Left forelimb (tissue), 1 donor: ENCODE measurements around the gene HNRNPA1L2.
A peak's percentile ranks its signal among the peaks of the same experiment; 100 is the strongest.
"Not testable (repeated sequence)": the region's sequence is repeated elsewhere in the genome, so short reads cannot be mapped to it uniquely, and the experiment has no call there.

Experiments used
- DNase-seq: peaks from one replicate; pipeline ENCODE4 v3.0.0-alpha.2; 2018; ENCODE audit warnings: low spot score

Gene HNRNPA1L2

DNA sequence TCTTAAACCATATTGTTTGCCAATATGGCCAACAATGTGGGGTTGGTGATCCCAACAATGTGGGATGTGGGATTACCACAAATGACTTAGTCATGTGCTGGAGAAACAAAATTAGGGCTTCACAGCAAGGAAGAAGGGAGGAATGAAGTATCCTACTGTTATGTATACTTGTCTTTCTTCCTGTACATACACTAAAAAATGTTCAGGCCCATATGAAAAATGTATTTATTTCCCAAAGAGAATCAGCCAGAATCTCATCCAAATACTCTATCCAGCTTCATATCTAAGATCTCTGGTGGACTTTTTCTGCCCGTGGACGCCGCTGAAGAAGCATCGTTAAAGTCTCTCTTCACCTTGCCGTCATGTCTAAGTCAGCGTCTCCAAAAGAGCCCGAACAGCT is at the start of gene HNRNPA1L2:
Gene HNRNPA1L2 (plus strand): TSS at position 301 of the 400 bp plus-strand sequence. CDS start 62 bp downstream, at position 363.
- no peak for DNase-seq

- DNase-seq: not testable (repeated sequence)
Observed at GRCh38 chr13:52593175-52593574, 49.1 kb upstream of the HNRNPA1L2 start.

DNA sequence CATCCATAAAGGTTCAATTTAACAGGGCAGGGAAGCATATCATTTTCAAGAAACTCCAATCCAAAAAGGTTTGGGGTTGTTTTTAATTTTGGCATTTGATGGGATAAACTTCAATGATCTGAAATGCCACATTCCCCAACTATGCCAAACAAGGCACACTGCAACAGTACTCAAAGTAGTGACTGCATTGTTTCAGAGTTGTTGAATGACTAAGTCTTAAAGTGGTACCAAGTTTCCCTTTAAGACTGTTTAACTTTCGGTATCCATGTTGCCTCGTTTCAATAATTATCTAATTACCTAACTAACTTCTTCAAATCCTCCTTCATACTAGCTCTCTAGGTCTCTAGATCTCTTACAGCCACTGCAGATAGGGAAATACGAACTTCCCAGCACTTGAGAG is 48.4 kb upstream of the HNRNPA1L2 start:
- DNase-seq: not testable (repeated sequence)

GRCh38 chr13:52594295-52594694 is 47.9 kb upstream of the HNRNPA1L2 start:
- not testable (repeated sequence) for DNase-seq

- no peak for DNase-seq
Observed at GRCh38 chr13:52597676-52598075, 44.6 kb upstream of the HNRNPA1L2 start.

DNA sequence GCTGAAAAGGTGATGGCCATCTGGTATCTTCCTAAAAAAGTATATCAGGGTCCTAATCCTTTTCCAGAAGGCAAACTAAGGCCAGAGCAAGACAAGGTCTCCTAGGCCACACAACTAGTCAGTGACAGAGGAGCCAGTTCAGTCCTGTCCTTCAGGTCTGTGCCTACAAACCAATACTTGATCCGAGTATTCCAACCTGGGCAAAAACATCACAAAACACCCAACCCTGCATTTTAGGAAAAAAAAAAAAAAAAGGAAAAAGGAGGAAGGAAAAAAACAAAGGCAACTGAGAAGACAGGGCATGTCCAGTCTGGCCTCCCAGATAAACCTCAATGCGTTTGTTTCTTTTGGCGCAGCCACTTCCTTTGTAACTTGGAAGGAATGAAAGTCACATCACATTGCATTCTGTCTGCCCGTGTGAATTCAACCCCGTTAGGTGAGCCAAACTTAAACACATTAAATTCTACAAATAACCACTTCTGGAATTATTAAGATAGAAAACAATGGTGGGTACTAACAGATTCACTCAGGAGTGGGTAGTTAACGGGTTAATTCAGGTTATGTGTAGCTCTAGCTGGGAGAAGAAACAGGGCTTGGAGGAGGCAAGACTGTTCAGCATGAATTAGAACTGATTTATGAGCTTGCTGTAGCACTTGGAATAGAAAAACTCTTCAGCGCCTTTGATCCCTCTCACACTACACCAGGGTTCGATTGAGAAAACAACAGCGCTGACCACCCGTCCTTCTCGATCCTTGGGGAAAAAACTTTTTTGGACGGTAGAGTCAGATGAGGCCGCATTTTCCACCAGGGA is 43.0 kb upstream of the HNRNPA1L2 start:
- DNase-seq: no peak

- peak; percentile 73 for DNase-seq
Observed at GRCh38 chr13:52599848-52600603, 42.2 kb upstream of the HNRNPA1L2 start.

DNA sequence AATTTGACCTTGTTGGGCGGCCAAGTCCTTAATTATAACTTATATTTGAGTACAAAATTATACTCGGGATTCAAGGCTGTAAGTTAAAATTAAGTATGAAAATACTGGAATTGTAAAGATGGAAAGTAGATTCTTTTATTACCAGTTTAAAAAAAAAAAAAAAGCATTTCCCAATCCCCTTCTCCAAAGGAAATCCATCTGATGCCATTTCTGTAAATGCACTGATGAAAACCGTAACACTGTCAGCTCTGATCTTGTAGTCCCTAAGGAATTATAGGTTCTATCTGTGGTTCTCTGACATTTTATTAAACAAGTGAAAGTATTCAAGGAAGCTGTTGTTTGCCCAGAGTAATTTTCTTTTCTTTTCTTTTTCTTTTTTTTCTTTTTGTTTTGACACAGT is 41.6 kb upstream of the HNRNPA1L2 start:
- no peak for DNase-seq

DNA sequence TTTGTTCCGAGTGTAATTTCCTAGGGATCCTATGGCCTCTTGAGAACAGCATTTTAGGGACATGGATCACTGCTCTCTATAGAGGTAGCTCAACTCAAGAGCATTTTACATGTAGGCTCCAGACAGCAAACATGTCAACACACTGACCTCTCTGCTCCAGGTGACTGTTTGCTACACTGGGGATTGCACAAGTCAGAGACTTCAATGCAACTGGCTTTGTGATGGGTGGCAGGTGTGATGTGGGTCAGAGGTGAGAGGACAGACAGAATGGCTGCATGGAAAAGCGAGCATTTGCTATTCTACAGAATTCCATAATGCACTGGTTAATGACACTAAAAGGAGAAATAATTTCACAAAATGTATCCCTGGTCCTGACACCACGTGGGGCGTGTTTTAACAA is 38.9 kb upstream of the HNRNPA1L2 start:
- not testable (repeated sequence) for DNase-seq

DNA sequence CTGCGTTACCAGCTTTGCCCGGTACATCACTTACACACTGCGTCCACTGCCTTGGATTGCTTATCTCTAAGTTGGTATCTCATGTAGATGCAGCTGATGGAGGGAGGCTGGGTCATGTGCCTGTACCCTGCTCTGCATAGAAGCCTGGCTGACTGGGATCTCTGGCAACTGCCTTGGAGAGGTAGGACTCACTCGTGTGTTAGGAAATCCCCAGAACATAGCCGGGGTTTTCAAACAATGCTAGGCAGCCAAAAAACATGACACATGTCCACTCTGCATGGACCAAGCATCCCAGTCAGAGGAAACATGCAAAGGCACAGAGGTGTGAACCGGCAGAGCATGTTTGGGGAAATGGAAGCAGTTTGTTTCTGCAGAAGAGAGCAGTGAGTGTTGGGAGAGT is 36.1 kb upstream of the HNRNPA1L2 start:
- not testable (repeated sequence) for DNase-seq

- not testable (repeated sequence) for DNase-seq
Observed at GRCh38 chr13:52606795-52607194, 35.4 kb upstream of the HNRNPA1L2 start.

DNA sequence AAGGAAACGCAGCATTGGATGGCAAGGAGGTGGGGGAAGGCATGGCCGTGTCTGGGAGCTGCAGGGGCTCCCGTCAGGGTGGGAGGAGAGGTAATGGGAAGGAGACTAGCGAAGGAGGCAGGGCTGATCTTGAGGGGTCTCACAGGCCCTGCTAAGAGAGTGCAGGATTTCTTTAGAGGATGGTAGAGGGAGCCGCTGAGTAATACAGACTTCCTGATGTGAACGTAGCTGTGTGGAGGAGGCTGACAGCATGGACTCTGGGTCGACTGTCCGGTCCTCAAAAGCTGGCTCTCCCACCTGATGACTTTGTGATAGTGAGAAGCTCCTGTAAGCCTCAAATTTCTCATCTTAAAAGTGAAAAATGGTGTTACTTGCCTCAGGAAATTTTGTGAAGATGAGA is 34.0 kb upstream of the HNRNPA1L2 start:
- not testable (repeated sequence) for DNase-seq

DNA sequence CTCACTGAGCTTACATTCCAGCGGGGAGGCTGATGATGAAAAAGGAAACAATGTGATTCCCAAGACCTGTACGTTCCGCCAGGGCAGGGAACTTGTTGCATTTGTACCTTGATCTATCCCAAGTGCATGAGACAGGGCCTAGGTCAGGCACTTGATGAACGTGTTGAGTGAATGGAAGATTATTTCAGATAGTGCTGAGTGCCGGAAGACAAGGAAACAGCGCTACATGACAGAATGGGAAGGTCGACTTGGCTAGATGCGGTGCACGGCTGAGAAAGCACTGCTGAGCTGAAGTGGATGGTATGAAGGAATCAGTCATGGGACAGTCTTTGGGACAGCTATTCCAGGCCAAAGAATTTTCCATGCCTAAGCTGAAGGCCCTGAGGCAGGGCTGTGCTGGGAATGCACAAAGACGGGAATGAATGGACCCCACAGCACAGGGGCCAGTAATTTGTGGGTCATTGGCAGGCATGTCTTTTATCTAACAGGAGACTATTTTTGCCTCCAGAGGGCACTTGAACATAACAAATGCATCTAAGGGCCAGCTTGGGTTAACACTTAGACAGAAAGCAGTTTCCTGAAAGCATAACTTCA is 33.1 kb upstream of the HNRNPA1L2 start:
- DNase-seq: not testable (repeated sequence)

GRCh38 chr13:52610158-52610557 is 32.1 kb upstream of the HNRNPA1L2 start:
- not testable (repeated sequence) for DNase-seq

DNA sequence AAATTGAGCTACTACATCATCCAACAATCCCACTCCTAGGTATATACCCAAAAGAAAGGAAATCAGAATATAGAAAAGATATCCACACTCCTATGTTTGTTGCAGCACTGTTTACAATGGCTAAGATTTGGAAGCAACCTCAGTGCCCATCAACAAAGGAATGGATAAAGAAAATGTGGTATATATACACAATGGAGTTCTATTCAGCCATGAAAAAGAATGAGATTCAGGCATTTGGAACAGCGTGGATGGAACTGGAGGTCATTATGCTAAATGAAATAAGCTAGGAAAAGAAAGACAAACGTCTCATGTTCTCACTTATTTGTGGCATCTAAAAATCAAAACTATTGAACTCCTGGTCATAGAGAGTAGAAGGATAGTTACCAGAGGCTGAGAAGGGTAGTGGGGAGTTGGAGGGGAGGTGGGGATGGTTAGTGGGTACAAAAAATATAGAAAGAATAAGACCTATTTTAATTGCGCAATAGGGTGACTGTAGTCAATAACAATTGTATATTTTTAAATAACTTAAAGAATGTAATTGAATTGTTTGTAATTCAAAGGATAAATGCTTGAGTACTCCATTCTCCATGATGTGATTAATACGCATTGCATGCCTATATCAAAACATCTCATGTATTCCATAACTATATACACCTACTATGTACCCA is 27.0 kb upstream of the HNRNPA1L2 start:
- no peak for DNase-seq

DNA sequence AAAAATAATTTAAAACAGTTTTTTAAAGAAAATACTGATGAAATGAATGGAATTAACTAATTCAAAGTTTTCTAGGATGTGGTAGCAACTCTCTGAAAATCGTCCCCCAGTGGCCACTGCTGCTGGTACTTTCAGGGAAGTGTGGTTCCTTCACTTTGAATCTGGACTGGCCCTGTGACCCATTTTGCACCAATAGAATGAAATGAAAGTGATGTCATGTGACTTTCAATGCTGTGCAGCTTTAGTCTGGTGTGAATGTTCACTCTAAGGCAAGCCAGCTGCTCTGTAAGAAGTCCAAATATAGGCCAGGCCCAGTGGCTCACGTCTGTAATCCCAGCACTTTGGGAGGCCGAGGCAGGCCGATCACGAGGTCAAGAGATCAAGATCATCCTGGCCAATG is 26.4 kb upstream of the HNRNPA1L2 start:
- DNase-seq: no peak

- DNase-seq: peak; percentile 88
Observed at GRCh38 chr13:52617070-52618060, 24.9 kb upstream of the HNRNPA1L2 start.

DNA sequence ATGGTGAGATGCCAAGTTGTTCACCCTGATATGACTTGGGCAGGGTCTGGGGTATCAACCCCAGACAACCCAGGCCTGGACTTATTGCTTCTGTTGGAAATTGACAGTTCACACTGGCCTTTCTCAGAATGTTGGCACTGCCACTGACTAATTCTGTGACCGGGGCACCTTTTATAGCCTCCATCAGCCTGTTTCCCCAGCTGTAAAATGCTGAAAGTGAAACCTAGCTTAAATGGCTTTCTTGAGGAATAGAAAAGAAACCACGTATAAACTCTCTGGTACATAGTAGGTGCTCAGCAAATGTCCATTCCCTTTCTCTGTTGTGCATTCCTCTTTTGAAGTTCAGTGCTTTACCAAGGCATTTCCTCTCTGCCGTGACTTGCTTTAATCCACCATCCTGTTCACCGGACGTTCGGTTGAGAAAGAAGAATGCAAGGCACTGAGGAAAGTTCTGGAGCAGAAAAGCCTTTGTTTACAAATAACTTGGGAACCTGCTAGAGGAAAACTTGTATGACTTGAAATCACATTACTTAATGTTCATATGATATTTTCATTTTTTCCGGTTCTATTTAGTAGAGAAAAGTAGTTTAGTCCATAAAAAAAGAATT is 11.0 kb upstream of the HNRNPA1L2 start:
- DNase-seq: not testable (repeated sequence)

DNA sequence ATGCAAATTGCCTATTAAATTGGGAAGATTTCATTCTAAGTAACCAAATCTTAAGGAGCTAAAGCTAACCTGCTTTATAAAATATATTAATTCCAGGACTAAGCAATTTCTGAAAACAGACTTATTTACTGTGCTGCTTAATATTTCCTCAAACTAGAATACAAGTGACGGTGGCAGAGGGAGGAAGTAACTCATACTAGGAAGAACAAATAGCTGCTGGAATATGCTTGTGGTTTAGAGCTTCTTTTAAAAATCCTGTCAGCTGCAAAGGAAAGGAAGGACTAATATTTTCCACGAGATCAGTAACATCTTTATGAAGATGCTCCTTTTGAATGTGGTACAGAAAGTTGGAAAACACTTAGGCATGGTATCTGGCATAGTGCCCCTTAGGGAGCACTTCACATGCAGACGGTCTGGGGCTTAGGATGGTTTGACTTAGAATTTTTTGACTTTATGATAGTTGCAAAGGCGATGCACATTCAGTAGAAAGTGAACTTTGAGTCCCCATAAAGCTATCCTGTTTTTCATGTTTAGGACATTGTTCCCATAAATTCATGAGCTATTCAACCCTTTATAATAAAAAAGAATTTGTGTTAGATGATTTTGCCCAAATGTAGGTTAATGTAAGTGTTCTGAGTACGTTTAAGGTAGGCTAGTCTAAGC is 3.4 kb upstream of the HNRNPA1L2 start:
- no peak for DNase-seq

DNA sequence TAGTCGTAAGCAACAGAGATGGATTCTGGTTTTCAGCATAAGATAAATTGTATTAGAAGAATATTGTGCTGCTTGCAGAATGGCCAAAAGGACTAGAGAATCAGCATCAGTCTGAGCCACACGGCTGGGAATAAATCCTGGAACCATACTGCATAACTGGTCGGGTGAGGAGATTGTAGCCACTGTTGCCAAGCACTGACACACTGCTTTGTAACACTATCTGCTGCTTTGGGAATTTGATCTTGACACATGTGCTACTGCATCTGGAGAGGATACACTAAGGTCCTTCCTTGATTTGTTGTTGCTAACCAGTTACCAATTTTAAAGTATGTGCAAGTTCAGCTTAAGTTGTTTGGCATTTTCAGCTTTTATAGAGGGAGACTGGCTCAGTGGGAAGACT is 1.9 kb downstream of the HNRNPA1L2 start:
- DNase-seq: no peak
